ENCODE results near the gene CSRP1.

Gene CSRP1

GRCh38 chr1:201513498-201514243 lies 6.7 kb upstream of the CSRP1 start:
- Mint-ChIP-seq H3K27me3 (no peaks in the 10 kb centered on the region), H3K4me3 (no peak overlapping the region)

GRCh38 chr1:201511941-201512539 lies 5.1 kb upstream of the CSRP1 start:
- Mint-ChIP-seq H3K4me1 (peaks cover 33% of the 10 kb centered on the region), H3K9me3 (no peaks in the 10 kb centered on the region), H3K27ac (no peak overlapping the region), H3K4me3 (no peak overlapping the region), H3K36me3 (peaks cover 3% of the 10 kb centered on the region), H3K27me3 (no peaks in the 10 kb centered on the region)
- CTCF ChIA-PET, result interaction anchor here (0.6 to 12.0 kb wide), 17 partner anchors 11 to 362 kb away, joined by 3 to 349 read pairs (median 9); partner anchors contain the start of genes NAV1 and PHLDA3
- DNase-seq, result no peak

More at GRCh38 chr1:201513498-201514243, 6.7 kb upstream of the CSRP1 start:
- Mint-ChIP-seq H3K9me3 (no peaks in the 10 kb centered on the region), H3K4me1 (peaks cover 18% of the 10 kb centered on the region), H3K36me3 (peaks cover 3% of the 10 kb centered on the region), H3K27ac (no peak overlapping the region)
- CTCF ChIA-PET, result interaction anchor here (0.6 to 12.0 kb wide), 23 partner anchors 9 to 330 kb away, joined by 3 to 349 read pairs (median 4); partner anchors contain the start of gene PHLDA3
- no peak for DNase-seq

GRCh38 chr1:201511396-201511940 lies 4.5 kb upstream of the CSRP1 start:
- H3K27ac Mint-ChIP-seq, result no peak overlapping the region
- H3K27me3 Mint-ChIP-seq, result no peaks in the 10 kb centered on the region
- no peak overlapping the region for H3K4me3 Mint-ChIP-seq
- CTCF ChIA-PET, result interaction anchor here (1.0 to 12.0 kb wide), 10 partner anchors 12 to 77 kb away, joined by 3 to 349 read pairs (median 18); partner anchors contain the start of genes NAV1 and PHLDA3
- no peak for DNase-seq
- H3K4me1 Mint-ChIP-seq, result peaks cover 35% of the 10 kb centered on the region
- no peaks in the 10 kb centered on the region for H3K9me3 Mint-ChIP-seq
- peaks cover 4% of the 10 kb centered on the region for H3K36me3 Mint-ChIP-seq

GRCh38 chr1:201510734-201511133 lies 3.8 kb upstream of the CSRP1 start:
- H3K27me3 Mint-ChIP-seq, result no peaks in the 10 kb centered on the region
- no peak overlapping the region for H3K4me3 Mint-ChIP-seq
- no peak overlapping the region for H3K27ac Mint-ChIP-seq
- peaks cover 4% of the 10 kb centered on the region for H3K36me3 Mint-ChIP-seq
- peaks cover 42% of the 10 kb centered on the region for H3K4me1 Mint-ChIP-seq
- CTCF ChIA-PET, result interaction anchor here (0.6 to 12.0 kb wide), 5 partner anchors 12 to 101 kb away, joined by 3 to 349 read pairs (median 118); no protein-coding TSS in a partner anchor
- no peaks in the 10 kb centered on the region for H3K9me3 Mint-ChIP-seq
- no peak for DNase-seq

GRCh38 chr1:201509601-201510374 lies 2.9 kb upstream of the CSRP1 start:
- no peak overlapping the region for H3K27ac Mint-ChIP-seq
- H3K4me1 Mint-ChIP-seq, result peaks cover 52% of the 10 kb centered on the region
- no peaks in the 10 kb centered on the region for H3K9me3 Mint-ChIP-seq
- no peak for DNase-seq
- no peak overlapping the region for H3K4me3 Mint-ChIP-seq
- H3K27me3 Mint-ChIP-seq, result no peaks in the 10 kb centered on the region
- H3K36me3 Mint-ChIP-seq, result peaks cover 6% of the 10 kb centered on the region
- CTCF ChIA-PET, result interaction anchor here (0.8 to 12.0 kb wide), 5 partner anchors 11 to 75 kb away, joined by 3 to 349 read pairs (median 118); no protein-coding TSS in a partner anchor

- no peak overlapping the region for H3K27ac Mint-ChIP-seq
- peaks cover 7% of the 10 kb centered on the region for H3K36me3 Mint-ChIP-seq
- no peak overlapping the region for H3K4me3 Mint-ChIP-seq
- H3K27me3 Mint-ChIP-seq, result no peaks in the 10 kb centered on the region
- DNase-seq, result no peak
- CTCF ChIA-PET, result interaction anchor here (0.6 to 12.0 kb wide), 6 partner anchors 10 to 118 kb away, joined by 3 to 349 read pairs (median 62); no protein-coding TSS in a partner anchor
- H3K9me3 Mint-ChIP-seq, result no peaks in the 10 kb centered on the region
- H3K4me1 Mint-ChIP-seq, result peaks cover 59% of the 10 kb centered on the region
Measured at GRCh38 chr1:201508809-201509208, 1.9 kb upstream of the CSRP1 start.

GRCh38 chr1:201507360-201507675 lies 395 bp upstream of the CSRP1 start:
- CTCF ChIA-PET, result interaction anchor here (0.7 to 10.7 kb wide), 7 partner anchors 9 to 203 kb away, joined by 3 to 103 read pairs (median 5); no protein-coding TSS in a partner anchor
- Mint-ChIP-seq H3K36me3 (peaks cover 10% of the 10 kb centered on the region), H3K27ac (peak overlapping the region; percentile 91), H3K9me3 (no peaks in the 10 kb centered on the region), H3K4me3 (peak overlapping the region; percentile 96), H3K27me3 (no peaks in the 10 kb centered on the region), H3K4me1 (peaks cover 69% of the 10 kb centered on the region)
- DNase-seq, result no peak

- Mint-ChIP-seq H3K9me3 (no peaks in the 10 kb centered on the region), H3K27ac (peak overlapping the region; percentile 90), H3K4me3 (peak overlapping the region; percentile 96), H3K36me3 (peaks cover 11% of the 10 kb centered on the region), H3K27me3 (no peaks in the 10 kb centered on the region), H3K4me1 (peaks cover 66% of the 10 kb centered on the region)
- CTCF ChIA-PET, result interaction anchor here (0.8 to 10.7 kb wide), 4 partner anchors 10 to 25 kb away, joined by 3 to 103 read pairs (median 4); no protein-coding TSS in a partner anchor
- DNase-seq, result no peak
Measured at GRCh38 chr1:201506092-201506491, 831 bp downstream of the CSRP1 start.

GRCh38 chr1:201505503-201505890 lies 1.4 kb downstream of the CSRP1 start:
- CTCF ChIA-PET, result interaction anchor here (0.8 to 10.7 kb wide), 4 partner anchors 10 to 26 kb away, joined by 3 to 103 read pairs (median 4); no protein-coding TSS in a partner anchor

GRCh38 chr1:201504799-201505502 lies 2.0 kb downstream of the CSRP1 start:
- Mint-ChIP-seq H3K4me1 (peaks cover 64% of the 10 kb centered on the region), H3K4me3 (peak overlapping the region; percentile 96), H3K36me3 (peaks cover 11% of the 10 kb centered on the region), H3K27ac (peak overlapping the region; percentile 38), H3K9me3 (no peaks in the 10 kb centered on the region), H3K27me3 (no peaks in the 10 kb centered on the region)
- CTCF ChIA-PET, result interaction anchor here (0.8 to 12.4 kb wide), 5 partner anchors 7 to 26 kb away, joined by 3 to 118 read pairs (median 4); no protein-coding TSS in a partner anchor
- DNase-seq, result no peak

More at GRCh38 chr1:201505503-201505890, 1.4 kb downstream of the CSRP1 start:
- Mint-ChIP-seq H3K9me3 (no peaks in the 10 kb centered on the region), H3K4me3 (peak overlapping the region; percentile 96), H3K27me3 (no peaks in the 10 kb centered on the region), H3K4me1 (peaks cover 66% of the 10 kb centered on the region), H3K27ac (peak overlapping the region; percentile 90), H3K36me3 (peaks cover 11% of the 10 kb centered on the region)
- DNase-seq, result no peak

- CTCF ChIA-PET, result interaction anchor here (0.9 to 12.4 kb wide), 5 partner anchors 8 to 69 kb away, joined by 3 to 118 read pairs (median 19); no protein-coding TSS in a partner anchor
- Mint-ChIP-seq H3K9me3 (no peaks in the 10 kb centered on the region), H3K4me3 (no peak overlapping the region), H3K27ac (no peak overlapping the region), H3K27me3 (no peaks in the 10 kb centered on the region), H3K4me1 (peaks cover 57% of the 10 kb centered on the region), H3K36me3 (peaks cover 9% of the 10 kb centered on the region)
- DNase-seq, result no peak
Measured at GRCh38 chr1:201504179-201504631, 2.7 kb downstream of the CSRP1 start.

- H3K4me1 Mint-ChIP-seq, result peaks cover 51% of the 10 kb centered on the region
- no peak for DNase-seq
- no peaks in the 10 kb centered on the region for H3K9me3 Mint-ChIP-seq
- H3K4me3 Mint-ChIP-seq, result no peak overlapping the region
- no peak overlapping the region for H3K27ac Mint-ChIP-seq
- H3K27me3 Mint-ChIP-seq, result no peaks in the 10 kb centered on the region
- CTCF ChIA-PET, result interaction anchor here (0.9 to 12.4 kb wide), 5 partner anchors 8 to 68 kb away, joined by 3 to 118 read pairs (median 19); no protein-coding TSS in a partner anchor
- peaks cover 8% of the 10 kb centered on the region for H3K36me3 Mint-ChIP-seq
Measured at GRCh38 chr1:201503397-201504176, 3.3 kb downstream of the CSRP1 start.
